GM19452 (cell line): ENCODE data around the gene FBN1.

Experiments used
- ATAC-seq: cut with Tn5 transposase; IDR thresholded peaks from one replicate; pipeline ENCODE4 v1.9.1; 2021; ENCODE audit not compliant: unreplicated experiment

Gene FBN1

DNA sequence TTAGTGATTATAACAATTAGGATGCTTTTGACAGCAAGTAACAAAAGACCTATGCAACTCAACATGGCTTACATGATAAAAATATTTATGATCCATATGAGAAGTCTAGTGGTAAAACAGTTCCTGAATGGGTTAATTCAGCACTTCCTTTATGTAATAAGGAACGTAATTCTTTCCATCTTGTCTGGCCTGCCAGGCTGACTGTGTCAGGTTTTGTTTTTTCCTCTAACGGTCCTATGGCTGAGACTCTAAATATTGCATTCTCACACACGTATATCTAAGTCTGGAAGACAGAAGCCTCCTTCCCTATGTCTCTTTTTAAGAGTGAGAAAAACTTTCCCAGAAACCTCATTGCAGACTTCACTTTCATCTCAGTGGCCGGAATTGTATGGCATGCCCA, 263.6 kb downstream of the FBN1 start:
- no peak for ATAC-seq

DNA sequence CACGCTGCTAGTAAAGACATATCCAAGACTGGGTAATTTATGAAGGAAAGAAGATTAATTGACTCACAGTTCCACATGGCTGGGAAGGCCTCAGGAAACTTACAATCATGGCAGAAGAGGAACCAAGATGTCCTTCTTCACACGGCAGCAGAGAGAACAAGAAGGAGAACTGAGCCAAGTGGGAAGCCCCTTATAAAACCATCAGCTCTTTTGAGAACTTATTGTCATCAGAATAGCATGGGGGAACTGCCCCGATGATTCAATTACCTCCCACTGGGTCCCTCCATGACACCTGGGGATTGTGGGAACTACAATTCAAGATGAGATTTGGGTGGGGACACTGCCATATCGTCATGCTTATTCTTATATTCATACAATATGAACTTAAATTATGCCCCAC, 265.3 kb downstream of the FBN1 start:
- ATAC-seq: no peak

DNA sequence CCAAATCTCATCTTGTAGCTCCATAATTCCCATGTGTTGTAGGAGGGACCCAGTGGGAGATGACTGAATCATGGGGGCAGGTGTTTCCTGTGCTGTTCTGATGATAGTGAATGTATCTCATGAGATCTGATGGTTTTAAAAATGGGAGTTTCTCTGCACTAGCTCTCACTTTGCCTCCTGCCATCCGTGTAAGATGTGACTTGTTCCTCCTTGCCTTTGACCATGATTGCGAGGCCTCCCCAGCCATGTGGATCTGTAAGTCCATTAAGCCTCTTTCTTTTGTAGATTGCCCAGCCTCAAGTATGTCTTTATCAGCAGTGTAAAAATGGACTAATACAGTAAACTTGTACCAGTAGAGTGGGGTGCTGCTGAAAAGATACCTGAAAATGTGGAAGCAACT, 269.7 kb downstream of the FBN1 start:
- no peak for ATAC-seq

DNA sequence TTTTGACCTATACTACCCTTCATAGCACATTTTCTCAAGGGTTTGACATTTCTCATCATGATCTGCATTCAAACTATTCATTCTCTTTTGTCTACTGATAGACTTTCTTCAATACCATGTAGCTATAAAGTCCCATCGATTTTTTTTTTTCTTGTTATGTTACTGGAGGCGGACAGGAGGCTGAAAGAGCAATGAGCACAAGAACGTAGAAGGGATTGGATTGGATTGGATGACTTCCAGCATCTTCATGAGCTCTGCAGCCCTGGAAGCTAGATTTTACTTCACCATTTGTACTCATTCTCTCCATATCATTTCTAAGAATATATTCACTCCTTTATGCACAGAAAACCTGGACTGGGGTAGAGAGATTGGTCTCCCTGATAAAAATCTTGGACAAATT, 271.0 kb downstream of the FBN1 start:
- no peak for ATAC-seq

DNA sequence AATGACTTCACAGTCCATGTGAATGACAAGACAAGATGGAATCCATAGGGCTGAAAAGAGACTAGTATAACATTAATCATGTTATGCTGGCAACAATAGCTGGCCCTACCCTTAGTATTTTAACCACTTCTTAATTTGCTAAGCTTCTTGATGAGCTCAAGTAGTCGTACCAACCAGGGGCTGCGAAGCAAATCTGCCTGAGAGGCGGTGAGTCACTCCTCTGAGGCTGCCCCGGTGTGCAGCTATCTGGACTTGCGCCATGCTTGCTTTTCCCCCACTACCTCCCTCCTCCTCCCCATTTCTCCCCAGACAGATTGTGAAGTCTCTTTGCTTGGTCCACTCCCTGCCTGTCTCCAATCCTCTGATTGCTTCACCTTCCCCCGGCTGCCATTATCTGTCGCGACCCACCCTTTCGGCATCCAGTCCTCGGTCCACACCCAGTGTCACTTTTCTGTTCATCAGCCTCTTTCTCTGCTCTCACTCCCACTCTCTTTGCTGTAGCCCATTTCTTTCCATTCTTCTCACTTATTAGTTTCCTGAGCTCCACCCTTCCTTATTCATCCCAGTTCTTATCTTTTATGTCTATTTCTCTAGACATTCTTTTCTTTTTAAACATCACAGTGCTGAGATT, 271.6 kb downstream of the FBN1 start:
- ATAC-seq: no peak

DNA sequence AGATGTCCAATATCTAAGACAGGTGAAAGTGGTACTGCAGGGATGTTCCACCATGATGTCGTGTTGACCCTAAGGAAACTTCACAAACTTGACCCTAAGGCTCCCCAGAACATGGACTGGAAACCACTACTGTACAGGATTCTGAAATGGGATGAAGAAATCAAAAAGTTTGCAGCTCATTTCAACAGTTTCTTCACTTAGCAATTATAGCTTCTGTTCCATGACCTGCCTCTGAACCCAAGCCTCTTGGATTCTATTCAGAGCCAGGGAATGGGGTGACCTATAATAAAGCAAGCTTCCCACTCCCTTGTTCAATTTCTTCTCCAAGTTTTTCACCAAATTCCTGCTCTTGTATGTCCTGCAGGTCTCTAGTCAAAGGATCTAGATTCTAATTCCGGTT, 273.5 kb downstream of the FBN1 start:
- ATAC-seq: no peak

DNA sequence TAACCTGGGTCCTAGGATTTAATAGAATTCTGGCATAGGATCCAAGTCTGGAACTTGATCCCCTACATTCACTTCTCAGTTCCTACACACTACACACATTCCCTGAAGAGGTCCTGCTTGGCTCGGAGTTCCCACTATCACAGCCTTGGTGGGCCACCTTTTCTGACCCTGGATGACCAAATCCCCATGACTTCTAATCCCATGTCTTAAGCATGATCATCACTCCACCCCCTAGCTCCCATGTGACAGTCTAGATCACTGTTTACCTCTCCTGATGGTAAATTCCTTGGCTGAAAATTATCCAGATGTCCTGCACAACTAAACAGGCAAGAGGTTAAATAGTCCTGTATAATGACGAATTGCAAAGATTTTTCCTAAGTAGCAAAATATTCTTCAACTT, 274.0 kb downstream of the FBN1 start:
- ATAC-seq: no peak

DNA sequence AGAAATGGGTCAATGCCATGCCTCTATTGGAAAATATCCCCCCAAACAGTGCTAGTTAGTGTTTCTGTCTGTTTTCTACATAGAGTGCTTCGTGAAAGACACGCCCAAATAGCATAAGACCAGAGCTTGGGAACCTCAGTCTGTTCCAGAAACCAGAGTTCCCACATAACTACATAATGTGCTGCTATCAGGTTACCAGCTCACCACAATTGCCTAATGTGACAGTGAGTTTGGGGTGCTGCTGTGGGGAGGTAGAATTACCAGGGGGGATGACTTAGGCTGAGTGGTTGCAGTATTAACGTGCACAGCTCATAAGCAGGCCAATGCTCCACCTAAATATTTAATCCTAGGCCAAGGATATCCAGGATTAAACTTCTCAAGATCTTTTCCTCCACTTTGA, 275.0 kb downstream of the FBN1 start:
- ATAC-seq: no peak

DNA sequence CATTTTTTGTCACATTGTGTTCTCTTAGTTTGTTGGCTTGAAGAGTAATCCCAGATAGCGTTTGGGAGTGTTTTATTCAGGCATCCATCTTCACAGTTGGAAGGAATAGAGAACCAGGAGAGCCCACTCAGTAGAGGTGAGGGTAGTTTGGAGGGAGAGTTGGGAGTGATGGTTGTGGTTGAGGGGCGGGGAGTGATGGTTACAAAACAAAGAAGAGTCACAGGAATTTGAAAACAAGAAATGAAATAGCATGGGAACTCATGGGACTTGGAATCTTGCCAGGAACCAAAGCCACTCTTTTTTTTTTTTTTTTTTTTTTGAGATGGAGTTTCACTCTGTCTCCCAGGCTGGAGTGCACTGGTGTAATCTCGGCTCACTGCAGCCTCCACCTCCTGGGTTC, 278.0 kb downstream of the FBN1 start:
- ATAC-seq: no peak

DNA sequence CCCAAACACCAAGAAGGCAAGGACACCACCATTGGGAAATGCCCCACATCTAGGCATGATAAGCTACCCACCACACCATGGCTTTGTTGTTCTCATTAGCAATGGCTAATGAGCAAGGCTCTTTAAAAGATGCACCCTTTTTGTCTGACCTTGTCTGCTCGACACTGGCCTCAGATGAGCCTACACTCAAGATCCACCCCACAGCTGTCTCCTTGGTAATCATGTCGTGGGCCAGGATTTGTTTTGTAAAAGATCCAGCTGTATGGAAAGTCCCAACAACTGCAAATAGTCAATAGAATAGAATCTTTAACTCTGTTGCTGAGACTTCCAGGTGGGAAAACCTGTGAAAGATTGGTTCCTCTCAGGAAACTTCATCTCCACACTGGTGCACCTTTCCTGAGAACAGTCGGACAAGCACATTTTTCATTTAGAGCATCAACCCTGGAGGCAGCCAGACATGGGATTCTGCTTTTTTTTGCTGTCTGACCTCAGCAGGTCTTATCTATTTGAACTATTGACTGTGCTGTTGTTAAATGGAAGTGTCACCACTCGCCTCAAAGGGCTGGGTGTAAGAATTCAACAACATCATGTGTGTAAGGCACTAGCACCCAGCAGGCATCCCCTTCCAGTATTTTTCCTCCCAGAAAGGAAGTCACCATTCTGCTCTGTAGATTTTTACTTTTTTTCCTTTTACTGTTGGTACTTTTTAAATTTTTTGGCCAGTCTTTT, 278.8 kb downstream of the FBN1 start:
- ATAC-seq: no peak

DNA sequence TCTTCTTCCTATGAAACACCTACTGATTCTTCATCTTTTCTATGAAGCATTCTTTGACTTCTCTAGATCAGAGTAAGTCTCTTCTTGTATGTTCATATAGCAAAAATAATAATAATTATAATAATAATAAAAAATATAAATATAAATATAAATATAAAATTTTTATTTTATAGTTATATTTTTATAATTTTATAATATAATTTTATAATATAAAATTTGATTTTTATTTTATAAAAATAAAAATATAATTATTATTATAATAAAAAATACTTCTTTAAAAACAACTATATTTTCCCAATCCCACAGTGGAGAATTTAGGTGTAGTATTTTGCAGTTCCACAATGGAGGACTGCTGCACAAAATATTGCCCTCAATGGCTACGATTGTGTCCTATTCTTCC, 279.9 kb downstream of the FBN1 start:
- ATAC-seq: no peak

DNA sequence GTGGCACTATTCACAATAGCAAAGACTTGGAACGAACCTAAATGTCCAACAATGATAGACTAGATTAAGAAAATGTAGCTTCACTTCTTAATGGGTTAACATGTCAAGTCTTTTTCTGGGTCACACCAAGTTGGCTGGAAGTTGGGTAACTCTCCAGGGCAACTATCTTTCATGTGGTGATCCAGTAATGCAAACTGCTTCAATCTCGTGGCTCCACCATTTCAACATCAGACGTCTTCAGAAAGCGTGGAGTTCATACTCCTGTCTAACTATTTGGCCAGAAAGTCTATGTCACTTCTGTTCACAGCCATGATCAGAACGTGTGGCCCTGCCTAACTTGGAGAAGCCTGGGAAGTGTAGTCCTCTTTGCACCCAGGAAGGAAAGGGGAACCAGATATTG, 282.0 kb downstream of the FBN1 start:
- no peak for ATAC-seq

DNA sequence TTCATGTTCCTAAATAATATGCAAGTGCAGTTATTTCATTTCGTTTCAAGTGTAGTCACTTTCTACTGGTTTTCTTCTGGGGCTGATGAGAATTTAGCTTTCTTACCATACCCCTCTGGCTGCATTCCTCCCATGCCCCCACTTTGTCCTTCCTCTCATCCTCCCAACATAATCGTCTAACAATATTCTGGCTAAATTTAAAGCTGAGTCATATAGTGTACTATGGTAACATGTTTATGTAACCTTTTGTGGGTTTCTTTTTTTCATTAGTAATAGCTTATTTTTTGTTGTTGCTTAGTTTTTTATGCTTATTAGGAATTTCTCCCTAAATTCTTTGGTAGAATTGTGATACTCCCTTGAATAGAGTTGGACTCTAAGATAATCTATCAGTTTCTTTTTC, 283.8 kb downstream of the FBN1 start:
- no peak for ATAC-seq

DNA sequence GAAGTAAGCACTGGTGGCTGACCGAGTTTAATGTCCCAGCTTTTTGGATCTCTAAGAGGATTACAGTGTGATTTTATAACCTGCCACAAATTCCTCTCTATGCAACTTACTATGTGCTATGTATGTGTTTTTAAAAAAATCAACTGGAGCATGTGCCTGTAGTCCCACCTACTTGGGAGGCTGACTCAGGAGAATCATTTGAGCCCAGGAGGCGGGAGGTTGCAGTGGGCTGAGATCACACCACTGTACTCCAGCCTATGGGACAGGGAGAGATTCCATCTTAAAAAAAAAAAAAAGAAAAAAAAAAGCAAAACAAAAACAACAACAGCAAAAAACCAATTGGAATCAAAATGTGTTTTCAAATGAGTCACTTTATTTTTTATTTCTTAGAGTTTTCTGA, 284.7 kb downstream of the FBN1 start:
- no peak for ATAC-seq
